Stomach smooth muscle (tissue), 2 donors: Measurements from ENCODE around the gene ARHGEF39.

Source experiments
- H3K27ac ChIP-seq: one replicate; pipeline ENCODE4 v1.7.0; 2013; ENCODE audit warnings: mild to moderate bottlenecking, low read length, inconsistent platforms
- H3K27me3 ChIP-seq, 2 donors: one replicate each; pipeline ENCODE4 v1.7.0; 2013; ENCODE audit warnings: low read length in 2 of 2; ENCODE audit not compliant: insufficient read depth in 2 of 2, control insufficient read depth in 1 of 2
- H3K36me3 ChIP-seq, 2 donors: one replicate each; pipeline ENCODE4 v1.7.0; 2013; ENCODE audit warnings: low read length in 2 of 2; ENCODE audit not compliant: control insufficient read depth in 2 of 2, insufficient read depth in 2 of 2
- H3K4me1 ChIP-seq: one replicate; pipeline ENCODE4 v1.7.0; 2013; ENCODE audit warnings: low read length; ENCODE audit not compliant: control insufficient read depth, insufficient read depth
- H3K4me3 ChIP-seq, 2 donors: one replicate each; pipeline ENCODE4 v1.7.0; 2013; ENCODE audit warnings: low read length in 2 of 2
- H3K9ac ChIP-seq, 2 donors: one replicate each; pipeline ENCODE4 v1.7.0; 2013; ENCODE audit warnings: low read length in 2 of 2, mild to moderate bottlenecking in 1 of 2
- H3K9me3 ChIP-seq, 2 donors: one replicate each; pipeline ENCODE4 v1.7.0; 2013; ENCODE audit warnings: low read length in 2 of 2; ENCODE audit not compliant: control insufficient read depth in 2 of 2
- donor health status: healthy.
- donor health status: Pancreatic carcinoma.

The ARHGEF39 gene

GRCh38 chr9:35674025-35674361, 9.0 kb upstream of the ARHGEF39 start:
- H3K9ac ChIP-seq = no peak overlapping the region

DNA sequence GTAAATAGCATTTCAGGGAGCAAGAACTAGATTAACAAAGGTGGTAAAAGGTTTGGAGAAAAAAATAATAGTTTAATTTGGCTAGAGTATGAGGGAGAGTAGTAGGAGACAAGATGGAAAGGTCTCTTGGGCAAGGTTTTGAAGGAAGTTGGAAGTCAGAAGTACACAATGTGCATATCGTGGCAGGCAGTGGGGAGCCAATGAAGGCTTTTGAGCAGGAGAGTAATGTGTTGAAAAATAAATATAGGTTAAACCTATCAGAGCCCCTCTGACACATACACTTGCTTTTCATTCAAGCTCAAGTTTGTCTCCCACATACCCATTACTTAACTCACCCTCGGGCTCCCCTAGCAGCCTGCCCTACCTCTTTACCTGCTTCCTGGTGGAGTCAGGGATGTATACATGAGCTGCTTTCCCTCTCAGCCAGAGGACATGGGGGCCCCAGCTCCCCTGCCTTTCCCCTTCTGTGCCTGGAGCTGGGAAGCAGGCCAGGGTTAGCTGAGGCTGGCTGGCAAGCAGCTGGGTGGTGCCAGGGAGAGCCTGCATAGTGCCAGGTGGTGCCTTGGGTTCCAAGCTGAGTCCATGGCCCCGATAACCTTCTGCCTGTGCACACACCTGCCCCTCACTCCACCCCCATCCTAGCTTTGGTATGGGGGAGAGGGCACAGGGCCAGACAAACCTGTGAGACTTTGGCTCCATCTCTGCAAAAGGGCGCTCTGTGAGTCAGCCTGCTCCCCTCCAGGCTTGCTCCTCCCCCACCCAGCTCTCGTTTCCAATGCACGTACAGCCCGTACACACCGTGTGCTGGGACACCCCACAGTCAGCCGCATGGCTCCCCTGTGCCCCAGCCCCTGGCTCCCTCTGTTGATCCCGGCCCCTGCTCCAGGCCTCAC, 8.4 kb upstream of the ARHGEF39 start, which contains the start of gene CA9:
TSS of gene CA9 (plus strand) at position 797 of the 893 bp plus-strand sequence. CDS start at position 829, 32 bp downstream.
- Histone ChIP-seq H3K4me3 (peak within 1 kb of the TSS; percentile 7 to 29), H3K36me3 (no peaks in the 10 kb centered on the region), H3K9ac (no peak within 1 kb of the TSS), H3K9me3 (no peaks in the 10 kb centered on the region), H3K27me3 (no peaks in the 10 kb centered on the region), H3K27ac (peak within 1 kb of the TSS; percentile 58), H3K4me1 (peaks cover 20% of the 10 kb centered on the region)

More at GRCh38 chr9:35674025-35674361, 9.0 kb upstream of the ARHGEF39 start:
- Histone ChIP-seq H3K4me1 (peaks cover 20% of the 10 kb centered on the region), H3K36me3 (no peaks in the 10 kb centered on the region), H3K27ac (peak overlapping the region; percentile 58), H3K27me3 (no peaks in the 10 kb centered on the region), H3K9me3 (no peaks in the 10 kb centered on the region), H3K4me3 (peak overlapping the region in 1 of 2 donors; percentile 29)

- Histone ChIP-seq H3K27ac (no peak overlapping the region), H3K4me3 (no peak overlapping the region), H3K36me3 (no peaks in the 10 kb centered on the region), H3K9ac (no peak overlapping the region), H3K4me1 (peaks cover 23% of the 10 kb centered on the region), H3K9me3 (no peaks in the 10 kb centered on the region), H3K27me3 (no peaks in the 10 kb centered on the region)
Measured at GRCh38 chr9:35669331-35670145, 4.5 kb upstream of the ARHGEF39 start.

DNA sequence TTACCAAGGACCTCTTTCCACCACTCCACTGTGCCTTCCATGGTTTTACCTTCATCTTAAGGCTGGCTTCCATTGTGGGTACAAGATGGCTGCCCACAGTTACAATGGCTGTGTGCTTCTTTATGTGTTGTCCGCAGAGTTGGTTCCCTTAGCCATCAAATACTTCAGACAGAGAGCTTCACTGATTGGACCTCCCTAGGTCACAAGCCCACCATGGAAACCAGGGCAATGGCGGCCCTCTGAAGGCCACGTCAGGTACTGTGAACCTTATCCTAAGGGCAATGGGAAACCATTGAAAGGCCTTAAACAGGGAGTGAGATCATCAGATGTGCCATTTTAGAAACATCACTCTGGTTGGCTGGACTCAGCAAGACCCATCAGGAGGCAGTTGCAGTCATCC, 2.9 kb upstream of the ARHGEF39 start:
- Histone ChIP-seq H3K4me1 (peaks cover 27% of the 10 kb centered on the region), H3K9me3 (no peaks in the 10 kb centered on the region), H3K27me3 (no peaks in the 10 kb centered on the region), H3K4me3 (no peak overlapping the region), H3K9ac (no peak overlapping the region), H3K36me3 (no peaks in the 10 kb centered on the region), H3K27ac (no peak overlapping the region)

GRCh38 chr9:35666549-35666948, 1.6 kb upstream of the ARHGEF39 start:
- Histone ChIP-seq H3K36me3 (peaks cover 0 to 7% of the 10 kb centered on the region in 2 donors), H3K4me1 (peaks cover 38% of the 10 kb centered on the region), H3K9me3 (no peaks in the 10 kb centered on the region), H3K27ac (no peak overlapping the region), H3K9ac (no peak overlapping the region), H3K4me3 (no peak overlapping the region), H3K27me3 (no peaks in the 10 kb centered on the region)

DNA sequence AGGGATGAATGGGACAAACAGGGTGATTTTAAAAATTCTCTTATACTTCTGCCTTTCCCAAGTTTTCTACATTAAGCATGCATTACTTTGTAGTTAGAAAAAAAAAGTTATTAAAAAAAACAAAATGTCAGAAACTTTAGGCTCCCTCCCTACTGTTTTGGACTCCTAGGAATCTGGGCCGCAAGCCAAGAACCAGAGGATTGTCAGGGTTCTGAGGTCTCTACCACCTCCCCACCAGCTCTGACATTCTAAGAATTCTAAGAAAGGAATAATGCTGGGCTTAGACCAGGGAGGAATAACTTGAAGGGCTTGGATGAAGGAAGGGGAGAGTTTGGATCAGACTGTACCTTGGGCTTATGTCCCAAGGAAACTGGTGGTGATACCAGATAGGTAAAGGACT, 1.1 kb upstream of the ARHGEF39 start:
- Histone ChIP-seq H3K4me1 (peaks cover 42% of the 10 kb centered on the region), H3K27ac (no peak overlapping the region)

GRCh38 chr9:35665471-35665818, 450 bp upstream of the ARHGEF39 start:
- Histone ChIP-seq H3K27me3 (no peaks in the 10 kb centered on the region), H3K36me3 (peaks cover 4 to 10% of the 10 kb centered on the region in 2 donors), H3K27ac (peak overlapping the region; percentile 99), H3K9ac (peak overlapping the region; percentile 61 to 64), H3K4me1 (peaks cover 48% of the 10 kb centered on the region), H3K9me3 (no peaks in the 10 kb centered on the region), H3K4me3 (peak overlapping the region; percentile 70 to 78)

More for the DNA sequence above, 1.1 kb upstream of the ARHGEF39 start:
- H3K36me3 ChIP-seq = peaks cover 0 to 7% of the 10 kb centered on the region in 2 donors
- H3K4me3 ChIP-seq = no peak overlapping the region
- H3K9me3 ChIP-seq = no peaks in the 10 kb centered on the region
- no peak overlapping the region for H3K9ac ChIP-seq
- H3K27me3 ChIP-seq = no peaks in the 10 kb centered on the region

DNA sequence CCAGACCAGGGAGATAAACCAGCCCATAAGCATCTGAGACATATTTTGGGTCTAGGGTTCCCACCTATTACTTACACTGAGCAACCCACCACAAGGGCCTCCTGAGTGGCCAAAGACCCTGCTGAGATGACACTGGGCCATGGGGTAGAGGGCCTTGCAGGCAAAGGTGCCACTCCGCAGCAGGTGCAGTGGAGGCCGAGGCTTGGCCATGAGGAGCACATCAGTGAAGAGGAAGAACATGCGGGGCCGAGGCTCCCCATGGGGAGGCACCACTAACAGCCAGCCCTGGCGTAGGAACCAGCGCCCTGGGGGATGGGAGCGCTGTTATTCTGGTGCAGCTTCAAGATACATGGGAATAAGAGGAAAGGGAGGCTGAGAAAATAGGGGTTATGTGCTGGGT, 2.6 kb downstream of the ARHGEF39 start:
- H3K27me3 ChIP-seq = no peaks in the 10 kb centered on the region
- peaks cover 8 to 16% of the 10 kb centered on the region in 2 donors for H3K36me3 ChIP-seq
- H3K27ac ChIP-seq = peak overlapping the region; percentile 99
- H3K9me3 ChIP-seq = no peaks in the 10 kb centered on the region
- H3K9ac ChIP-seq = no peak overlapping the region
- peaks cover 64% of the 10 kb centered on the region for H3K4me1 ChIP-seq
- H3K4me3 ChIP-seq = no peak overlapping the region

GRCh38 chr9:35661756-35662350, 3.1 kb downstream of the ARHGEF39 start:
- Histone ChIP-seq H3K36me3 (peaks cover 8 to 16% of the 10 kb centered on the region in 2 donors), H3K4me1 (peaks cover 70% of the 10 kb centered on the region), H3K27ac (peak overlapping the region; percentile 99), H3K4me3 (no peak overlapping the region), H3K9me3 (no peaks in the 10 kb centered on the region), H3K27me3 (no peaks in the 10 kb centered on the region), H3K9ac (peak overlapping the region; percentile 74 to 98)

DNA sequence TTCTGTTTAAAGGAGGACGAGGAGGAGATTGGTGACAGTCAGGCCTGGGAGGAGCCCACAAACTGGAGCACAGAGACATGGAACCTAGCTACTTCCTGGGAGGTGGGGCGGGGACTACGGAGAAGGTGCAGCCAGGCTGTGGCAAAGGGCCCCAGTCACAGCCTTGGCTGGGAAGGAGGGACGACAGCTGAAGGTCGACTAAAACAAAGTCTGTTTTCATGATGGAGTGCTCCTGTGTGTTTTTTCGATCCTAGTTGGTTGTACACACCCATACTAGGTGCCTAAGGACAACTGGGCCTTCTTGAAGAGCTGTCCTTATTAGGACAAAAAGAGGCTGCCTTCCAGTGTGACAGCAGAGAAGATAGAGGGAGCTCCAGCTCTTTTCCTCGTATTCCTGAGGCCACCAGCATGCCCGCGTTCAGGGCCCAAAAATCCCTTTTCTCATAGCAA, 4.0 kb downstream of the ARHGEF39 start:
- Histone ChIP-seq H3K27ac (peak overlapping the region; percentile 99), H3K4me3 (peak overlapping the region; percentile 41 to 94), H3K9ac (peak overlapping the region; percentile 74 to 98), H3K4me1 (peaks cover 72% of the 10 kb centered on the region), H3K36me3 (peaks cover 8 to 16% of the 10 kb centered on the region in 2 donors), H3K27me3 (no peaks in the 10 kb centered on the region), H3K9me3 (no peaks in the 10 kb centered on the region)
